HCT116 (cell line): ENCODE data around the gene GFER.

Source experiments
- ELF1 ChIP-seq: IDR thresholded peaks from 2 replicates; pipeline ENCODE4 v1.6.1; 2012; ENCODE audit warnings: low read depth, borderline replicate concordance
- EZH2 ChIP-seq: fragments of 200-600 bp; sonication (generic); IDR thresholded peaks from 2 replicates; pipeline ENCODE4 v1.6.1; 2017; ENCODE audit warnings: antibody characterized with exemption, mixed run types
- JUND ChIP-seq: IDR thresholded peaks from 2 replicates; pipeline ENCODE4 v1.6.1; 2012
- POLR2A ChIP-seq: IDR thresholded peaks from 2 replicates; pipeline ENCODE4 v1.7.0; 2011; ENCODE audit warnings: borderline replicate concordance; ENCODE audit not compliant: insufficient read depth, insufficient read length; ENCODE audit errors: extremely low read depth
- POLR2AphosphoS5 ChIP-seq: IDR thresholded peaks from 2 replicates; pipeline ENCODE4 v1.6.1; 2011; ENCODE audit warnings: mild to moderate bottlenecking, low read depth, low read length, moderate library complexity
- RAD21 ChIP-seq: IDR thresholded peaks from 2 replicates; pipeline ENCODE4 v1.6.1; 2012; ENCODE audit warnings: low read depth, mild to moderate bottlenecking
- REST ChIP-seq: IDR thresholded peaks from 2 replicates; pipeline ENCODE4 v1.6.1; 2012; ENCODE audit warnings: low read depth
- SIN3A ChIP-seq: IDR thresholded peaks from 2 replicates; pipeline ENCODE4 v1.6.1; 2012; ENCODE audit warnings: low read depth
- ZBTB33 ChIP-seq: IDR thresholded peaks from 2 replicates; pipeline ENCODE4 v1.6.1; 2011; ENCODE audit warnings: mild to moderate bottlenecking, low read length, moderate library complexity; ENCODE audit not compliant: insufficient replicate concordance; ENCODE audit errors: extremely low read depth
- ZNF274 ChIP-seq: fragments of 200-500 bp; sonication (Bioruptor generic); IDR thresholded peaks from 2 replicates; pipeline ENCODE4 v1.6.1; 2014; ENCODE audit warnings: mild to moderate bottlenecking, low read depth, low read length, inconsistent platforms
- TF ChIP-seq, protein P1 (sequence below), 3 experiments: fragments of 200-600 bp in 1 of 3; sonication (generic) in 1 of 3; IDR thresholded peaks in 2 of 3; conservative IDR thresholded peaks in 1 of 3; 2 replicates each; pipeline ENCODE4 v1.5.1; 2012 to 2017; ENCODE audit warnings: low read depth in 2 of 3, low read length in 2 of 3, antibody characterized with exemption in 1 of 3, borderline replicate concordance in 1 of 3, control low read depth in 1 of 3, mild to moderate bottlenecking in 1 of 3, mixed read lengths in 1 of 3, mixed run types in 1 of 3, moderate library complexity in 1 of 3; ENCODE audit not compliant: insufficient read depth in 1 of 3

DNA sequence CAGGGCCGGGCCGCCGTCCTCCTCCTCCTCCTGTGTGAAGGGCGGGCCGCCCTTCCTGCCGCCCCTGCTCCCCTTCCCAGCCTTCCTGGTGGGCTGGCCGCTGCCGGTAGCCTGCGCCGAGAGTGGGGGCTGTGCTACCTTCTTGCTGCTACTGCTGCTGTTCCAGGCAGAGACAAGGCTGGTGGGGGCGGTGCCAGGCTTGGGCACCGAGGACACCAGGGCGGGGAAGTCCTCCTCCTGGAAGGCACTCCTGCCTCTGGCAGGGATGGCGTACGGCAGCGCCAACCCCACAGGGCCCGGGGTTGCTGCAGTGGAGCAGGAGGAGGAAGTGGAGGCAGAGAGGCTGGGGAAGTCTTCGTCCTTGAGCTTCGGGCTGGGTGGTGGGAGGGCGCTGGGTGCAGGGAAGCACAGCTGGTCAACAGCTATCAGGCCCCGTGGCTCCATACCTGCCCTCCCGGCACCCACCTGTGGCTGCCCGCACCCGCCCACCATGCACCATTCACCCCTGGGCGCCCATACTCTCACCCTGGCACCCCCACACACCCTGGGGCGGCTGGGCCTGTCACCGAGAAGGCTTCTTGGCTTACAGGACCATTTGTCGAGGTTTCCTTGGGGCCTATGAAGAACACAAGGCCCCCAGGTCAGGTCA, 16.0 kb downstream of the GFER start:
- TF ChIP-seq, protein P1, sequence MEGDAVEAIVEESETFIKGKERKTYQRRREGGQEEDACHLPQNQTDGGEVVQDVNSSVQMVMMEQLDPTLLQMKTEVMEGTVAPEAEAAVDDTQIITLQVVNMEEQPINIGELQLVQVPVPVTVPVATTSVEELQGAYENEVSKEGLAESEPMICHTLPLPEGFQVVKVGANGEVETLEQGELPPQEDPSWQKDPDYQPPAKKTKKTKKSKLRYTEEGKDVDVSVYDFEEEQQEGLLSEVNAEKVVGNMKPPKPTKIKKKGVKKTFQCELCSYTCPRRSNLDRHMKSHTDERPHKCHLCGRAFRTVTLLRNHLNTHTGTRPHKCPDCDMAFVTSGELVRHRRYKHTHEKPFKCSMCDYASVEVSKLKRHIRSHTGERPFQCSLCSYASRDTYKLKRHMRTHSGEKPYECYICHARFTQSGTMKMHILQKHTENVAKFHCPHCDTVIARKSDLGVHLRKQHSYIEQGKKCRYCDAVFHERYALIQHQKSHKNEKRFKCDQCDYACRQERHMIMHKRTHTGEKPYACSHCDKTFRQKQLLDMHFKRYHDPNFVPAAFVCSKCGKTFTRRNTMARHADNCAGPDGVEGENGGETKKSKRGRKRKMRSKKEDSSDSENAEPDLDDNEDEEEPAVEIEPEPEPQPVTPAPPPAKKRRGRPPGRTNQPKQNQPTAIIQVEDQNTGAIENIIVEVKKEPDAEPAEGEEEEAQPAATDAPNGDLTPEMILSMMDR (IDR thresholded peaks at IDR 0.05 in 2 of 3, conservative IDR thresholded peaks at IDR 0.05 in 1 of 3; ENCODE audit: borderline replicate concordance in 1 of 3, insufficient read depth in 1 of 3, low read depth in 2 of 3, low read length in 2 of 3): no peak
- no peak for TF ChIP-seq POLR2A
- no peak for TF ChIP-seq SIN3A
- TF ChIP-seq ZBTB33: no peak
- no peak for TF ChIP-seq EZH2
- TF ChIP-seq ELF1: no peak
- no peak for TF ChIP-seq ZNF274
- no peak for TF ChIP-seq JUND
- TF ChIP-seq RAD21: no peak
- no peak for TF ChIP-seq POLR2AphosphoS5
- TF ChIP-seq REST: no peak
